Activated CD4-positive, alpha-beta T cell treated with anti-CD3 and anti-CD28 coated beads, Interleukin-10, Interleukin-2, amounts not matched to agents 100 ng/mL and 50 ng/mL, durations not matched to agents 16 hours and 8 hours (primary cell): ENCODE data around the gene TTC3.
"Not testable (repeated sequence)": the region's sequence is repeated elsewhere in the genome, so short reads cannot be mapped to it uniquely, and the experiment has no call there.

Source experiments
- DNase-seq: peaks from one replicate; pipeline ENCODE4 v3.0.0-alpha.2; 2020

TTC3 gene

DNA sequence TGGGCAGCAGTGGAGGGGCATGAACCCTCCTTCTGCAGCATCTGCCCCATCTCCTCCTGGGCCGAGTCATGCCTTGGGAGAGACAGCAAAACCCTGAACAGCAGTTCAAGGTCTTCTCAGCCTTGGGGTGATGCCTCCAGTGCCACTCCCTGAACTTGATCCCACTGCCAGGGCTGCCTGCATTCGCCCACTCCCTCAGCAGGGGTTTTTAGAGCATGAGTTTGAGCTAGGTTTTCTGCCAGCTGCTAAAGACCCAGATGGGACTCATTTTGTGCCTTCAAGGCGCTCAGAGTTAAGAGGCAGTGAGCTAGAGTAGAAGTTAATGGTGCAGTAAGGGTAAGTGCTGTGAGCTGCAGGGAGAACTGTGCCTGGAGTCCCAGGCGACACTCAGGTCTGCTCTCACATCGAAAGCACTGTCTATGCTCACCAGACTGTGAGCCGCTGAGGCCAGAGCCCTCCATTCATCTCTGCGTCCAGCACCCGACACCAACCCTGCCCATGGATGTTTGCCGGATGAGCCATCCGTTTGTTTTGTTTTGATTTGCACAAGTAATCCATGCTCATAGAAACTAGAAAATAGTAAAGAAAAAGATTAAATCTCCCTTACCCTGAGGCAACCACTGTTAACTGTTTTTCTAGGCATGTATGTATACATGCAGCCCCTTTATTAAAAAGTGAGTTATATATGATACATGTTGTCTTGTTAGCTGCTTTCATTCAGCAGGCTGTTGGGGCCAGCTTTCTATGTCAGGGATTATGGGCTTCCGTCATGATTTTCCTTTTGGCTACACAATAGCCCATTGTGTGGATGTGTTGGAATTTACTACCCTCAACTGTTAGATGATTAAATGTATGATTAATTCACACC, 126.2 kb downstream of the TTC3 start:
- DNase-seq: no peak

DNA sequence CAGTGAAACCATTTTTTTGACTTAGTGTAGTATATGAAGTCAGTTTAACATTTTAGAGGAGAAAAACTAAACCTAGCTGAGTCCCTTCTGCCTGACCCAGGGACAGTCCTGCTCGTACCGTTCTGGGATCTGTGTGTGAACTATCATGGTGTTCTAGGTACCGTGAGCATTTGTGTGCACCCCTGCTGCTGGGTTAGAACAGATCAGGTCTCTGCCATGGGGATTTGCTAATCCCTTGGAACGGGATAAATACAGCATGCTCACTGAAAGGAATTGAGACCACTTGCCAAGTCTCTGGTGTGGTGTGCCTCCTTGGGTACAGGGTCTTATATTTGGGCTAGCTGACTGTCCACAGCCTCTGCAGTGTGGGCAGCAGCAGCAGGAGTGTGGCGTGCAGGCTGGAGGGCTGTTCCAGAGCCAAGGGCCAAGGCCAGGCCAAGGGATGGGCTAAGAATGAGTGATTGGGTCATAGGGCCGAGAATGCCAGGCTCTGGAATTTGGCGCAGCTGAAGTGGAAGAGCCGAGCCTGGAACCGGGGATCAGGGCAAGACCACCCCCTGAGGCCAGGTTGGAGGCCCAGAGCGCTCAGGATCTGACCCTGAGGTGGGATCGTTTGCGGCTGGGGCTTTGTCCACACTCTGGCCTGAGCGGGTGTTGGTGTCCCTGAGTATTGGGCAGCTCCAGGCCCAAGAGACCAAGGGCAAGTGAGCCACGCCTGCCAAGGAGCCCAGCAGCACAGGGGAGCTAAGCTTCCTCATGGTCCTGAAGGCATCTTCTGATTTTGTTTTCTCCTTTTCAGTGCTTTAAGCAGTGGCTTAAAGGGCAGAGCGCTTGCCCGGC, 127.8 kb downstream of the TTC3 start:
- DNase-seq: no peak

DNA sequence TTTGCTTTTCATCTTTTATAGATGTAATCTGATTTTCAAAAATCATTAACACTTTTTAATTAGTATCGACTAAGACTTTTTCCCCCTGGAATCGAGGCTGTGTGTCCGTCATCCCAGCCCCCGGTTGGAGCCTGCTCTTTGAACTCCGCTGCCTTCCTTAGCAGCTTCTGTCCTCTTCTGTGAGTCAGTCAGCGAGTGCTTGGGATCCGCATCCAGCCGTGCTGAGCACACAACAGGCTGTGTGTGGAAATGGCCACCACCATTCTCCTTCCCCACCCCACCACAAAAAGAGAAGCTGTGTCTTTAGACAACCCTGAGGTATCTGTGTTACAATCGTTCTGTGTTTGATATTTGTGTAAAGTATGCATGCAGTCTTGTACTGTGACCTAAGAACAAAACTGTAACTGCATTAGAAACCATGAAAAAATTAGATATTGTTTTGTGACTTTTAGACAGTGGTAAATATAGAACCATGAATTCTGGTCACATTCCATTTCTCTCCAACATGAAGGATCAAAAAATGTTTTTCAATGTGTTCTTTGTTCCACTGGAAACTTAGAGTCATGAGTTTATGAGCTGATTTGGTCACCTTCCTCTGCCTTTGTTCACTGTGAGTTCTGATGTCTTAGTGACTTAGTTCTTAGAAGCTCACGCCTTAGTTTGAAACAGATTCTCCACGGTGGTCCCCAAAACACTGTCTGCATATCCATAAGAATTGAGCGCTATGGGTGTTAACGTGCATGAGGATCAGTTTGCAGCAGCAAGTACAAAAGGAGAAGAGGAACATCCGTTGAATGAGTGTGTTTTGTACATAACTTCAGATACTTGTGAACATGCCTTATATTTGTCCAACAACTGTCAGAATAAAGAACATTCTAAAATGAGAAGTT, 129.4 kb downstream of the TTC3 start:
- no peak for DNase-seq

DNA sequence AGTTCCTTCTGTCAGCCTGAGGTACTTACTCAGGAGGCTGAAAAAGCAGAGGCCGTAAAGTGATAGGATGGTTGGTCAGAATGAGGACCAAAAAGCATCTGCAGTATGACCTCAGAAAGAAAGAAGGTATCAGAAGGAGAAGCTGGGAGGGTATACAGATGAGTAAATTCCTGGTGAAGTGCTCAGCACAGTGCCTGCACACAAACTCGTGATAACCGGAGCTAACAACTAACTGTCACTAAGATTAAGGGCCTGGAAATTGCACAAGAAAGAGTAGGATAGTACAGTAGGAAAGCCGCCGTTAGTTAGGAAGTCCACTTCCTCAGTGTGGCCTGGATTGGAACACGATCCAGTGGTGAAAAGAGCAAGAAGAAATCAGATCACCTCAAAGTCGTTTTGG, 131.5 kb downstream of the TTC3 start:
- no peak for DNase-seq

DNA sequence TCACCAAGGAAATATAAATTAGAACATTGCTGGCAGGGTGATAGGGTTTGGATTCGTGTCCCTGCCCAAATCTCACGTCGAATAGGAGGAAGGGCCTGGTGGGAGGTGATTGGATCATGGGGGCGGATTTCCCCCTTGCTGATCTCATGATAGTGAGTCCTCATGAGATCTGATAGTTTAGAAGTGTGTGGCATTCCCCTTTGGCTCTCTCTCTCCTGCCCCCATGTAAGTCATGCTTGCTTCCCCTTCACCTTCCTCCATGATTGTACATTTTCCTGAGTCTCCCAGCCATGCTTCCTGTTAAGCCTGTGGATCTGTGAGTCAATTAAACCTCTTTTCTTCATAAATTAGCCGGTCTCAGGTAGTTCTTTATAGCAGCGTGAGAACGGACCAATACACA, 133.4 kb downstream of the TTC3 start:
- no peak for DNase-seq

DNA sequence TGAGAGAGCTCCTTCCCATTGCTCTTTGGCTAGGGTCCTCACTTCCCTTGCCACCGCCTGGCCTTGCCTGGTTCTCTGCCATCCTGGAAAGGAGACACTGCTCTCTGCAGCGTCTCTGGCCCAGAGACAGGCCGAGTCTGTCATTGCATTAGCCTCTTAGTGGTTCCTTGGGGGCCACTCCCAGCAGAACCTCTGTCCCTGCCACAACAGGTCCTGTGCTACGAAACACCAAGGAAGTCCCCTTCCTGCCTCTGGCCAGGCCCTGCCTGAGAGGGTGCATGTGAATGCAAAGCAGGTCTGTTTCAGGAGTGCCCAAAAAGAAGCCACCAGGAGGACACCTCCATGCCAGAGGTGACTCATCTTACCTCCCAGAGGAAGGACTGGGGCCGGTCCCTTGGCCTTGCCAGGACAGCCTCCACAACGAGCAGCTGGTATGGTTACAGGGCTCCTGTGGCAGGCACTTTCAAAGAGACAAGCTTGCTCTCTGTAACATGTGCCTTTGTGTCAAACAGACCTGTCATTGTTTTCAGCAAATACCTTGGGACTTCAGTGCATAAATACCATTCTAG, 134.5 kb downstream of the TTC3 start:
- DNase-seq: peak; percentile 20

DNA sequence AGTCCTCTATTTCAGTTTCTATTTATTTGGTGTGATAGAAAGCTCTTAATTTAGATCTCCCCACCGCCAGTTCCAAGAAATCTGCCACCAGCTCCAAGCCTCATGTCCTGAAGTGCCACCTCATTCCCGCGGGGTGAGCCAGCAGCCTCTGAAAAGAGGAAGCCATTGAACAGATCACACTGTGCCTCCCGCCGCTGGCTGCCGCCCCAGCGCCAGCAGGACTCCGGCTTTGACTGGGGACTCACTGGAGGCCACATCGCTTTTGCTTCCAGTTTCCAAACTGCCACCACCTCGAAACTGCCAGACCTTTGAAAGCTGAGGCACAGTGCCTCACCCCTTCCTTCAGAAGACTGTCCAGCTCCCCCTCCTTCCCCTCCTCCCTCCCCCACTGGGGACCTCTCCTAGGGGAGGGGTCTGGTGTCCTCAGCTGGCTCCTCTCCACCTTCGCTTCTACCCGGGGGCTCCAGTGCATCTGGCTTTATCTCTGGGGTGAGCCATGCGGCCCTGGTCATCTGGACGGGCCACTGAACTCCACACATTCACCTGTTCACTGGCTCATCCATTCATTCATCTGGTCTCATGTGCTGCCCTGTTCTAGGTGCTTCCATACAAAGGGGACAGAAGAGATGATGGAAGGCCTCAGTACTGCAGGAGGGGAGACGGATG, 135.1 kb downstream of the TTC3 start:
- peak; percentile 49 for DNase-seq

DNA sequence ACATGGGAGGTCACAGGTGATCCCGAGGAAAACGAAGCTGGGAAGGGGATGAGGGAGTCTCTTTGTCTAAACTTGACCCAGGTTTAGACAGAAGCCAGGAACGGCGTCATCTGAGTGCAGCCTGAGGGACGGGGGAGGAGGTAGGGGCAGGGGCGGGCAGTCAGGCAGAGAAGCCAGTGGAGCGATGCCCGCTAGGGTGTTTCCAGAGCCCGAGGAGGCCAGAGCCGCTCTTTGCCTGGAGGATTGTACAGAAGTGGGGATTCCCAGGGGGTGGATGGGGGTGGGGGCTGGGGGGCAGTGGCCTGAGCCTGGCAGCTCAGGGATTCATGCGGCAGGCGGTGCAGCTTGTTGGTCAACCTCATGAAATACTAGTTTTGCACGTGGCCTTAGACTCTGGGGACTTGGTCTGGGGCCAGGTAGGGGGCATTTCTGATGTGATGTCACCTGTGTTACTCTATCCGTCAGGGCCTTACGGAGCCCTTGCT, 135.7 kb downstream of the TTC3 start:
- DNase-seq: no peak

DNA sequence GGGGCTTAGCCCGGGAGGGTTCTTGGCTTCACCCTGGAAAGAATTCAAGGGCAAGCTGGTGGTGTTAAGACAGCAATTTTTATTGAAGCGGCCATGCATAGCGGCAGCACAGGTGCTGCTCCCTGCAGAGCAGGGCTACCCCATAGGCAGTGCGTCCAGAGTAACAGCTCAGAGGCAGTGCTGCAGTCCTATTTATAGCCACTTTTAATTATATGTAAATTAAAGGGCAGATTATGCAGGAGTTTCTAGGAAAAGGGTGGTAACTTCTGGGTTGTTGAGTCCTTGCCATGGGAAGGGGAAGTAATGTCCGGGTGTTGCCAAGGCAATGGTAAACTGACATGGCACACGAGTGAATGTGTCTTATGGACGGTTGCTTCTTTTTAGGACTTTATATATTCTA, 137.1 kb downstream of the TTC3 start:
- DNase-seq: no peak

DNA sequence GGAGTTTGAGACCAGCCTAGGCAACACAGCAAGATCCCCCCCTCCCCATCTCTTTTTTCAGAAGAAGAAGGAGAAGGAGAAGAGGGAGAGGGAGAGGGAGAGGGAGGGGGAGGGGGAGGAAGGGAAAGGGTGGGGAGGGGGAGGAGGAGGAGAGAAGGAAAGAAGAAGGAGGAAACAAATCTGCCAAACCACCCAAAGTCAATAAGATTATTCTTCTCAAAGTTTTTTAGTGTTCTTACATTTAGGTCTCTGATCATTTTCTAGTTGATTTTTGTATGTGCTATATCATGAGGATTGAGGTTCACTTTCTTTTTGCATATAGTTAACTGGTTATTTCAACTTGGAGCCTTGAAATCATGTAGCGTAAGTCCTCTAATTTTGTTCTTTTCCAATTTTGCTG, 137.7 kb downstream of the TTC3 start:
- DNase-seq: no peak

DNA sequence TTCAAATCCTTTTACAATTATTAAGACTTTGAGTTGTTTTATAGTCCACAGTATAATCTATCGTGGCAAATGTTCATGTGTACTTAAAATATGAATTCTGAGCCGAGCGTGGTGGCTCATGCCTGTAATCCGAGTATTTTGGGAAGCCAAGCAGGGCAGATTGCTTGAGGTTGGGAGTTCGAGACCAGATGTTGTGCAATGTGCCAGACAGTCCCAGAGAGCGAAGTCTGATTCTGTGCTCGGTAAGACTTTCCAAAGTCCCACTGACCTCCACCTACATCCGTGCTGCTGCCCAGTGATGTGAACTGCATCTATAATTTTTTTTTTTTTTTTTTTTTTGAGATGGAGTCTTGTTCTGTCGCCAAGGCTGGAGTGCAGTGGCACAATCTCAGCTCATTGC, 141.9 kb downstream of the TTC3 start:
- no peak for DNase-seq

DNA sequence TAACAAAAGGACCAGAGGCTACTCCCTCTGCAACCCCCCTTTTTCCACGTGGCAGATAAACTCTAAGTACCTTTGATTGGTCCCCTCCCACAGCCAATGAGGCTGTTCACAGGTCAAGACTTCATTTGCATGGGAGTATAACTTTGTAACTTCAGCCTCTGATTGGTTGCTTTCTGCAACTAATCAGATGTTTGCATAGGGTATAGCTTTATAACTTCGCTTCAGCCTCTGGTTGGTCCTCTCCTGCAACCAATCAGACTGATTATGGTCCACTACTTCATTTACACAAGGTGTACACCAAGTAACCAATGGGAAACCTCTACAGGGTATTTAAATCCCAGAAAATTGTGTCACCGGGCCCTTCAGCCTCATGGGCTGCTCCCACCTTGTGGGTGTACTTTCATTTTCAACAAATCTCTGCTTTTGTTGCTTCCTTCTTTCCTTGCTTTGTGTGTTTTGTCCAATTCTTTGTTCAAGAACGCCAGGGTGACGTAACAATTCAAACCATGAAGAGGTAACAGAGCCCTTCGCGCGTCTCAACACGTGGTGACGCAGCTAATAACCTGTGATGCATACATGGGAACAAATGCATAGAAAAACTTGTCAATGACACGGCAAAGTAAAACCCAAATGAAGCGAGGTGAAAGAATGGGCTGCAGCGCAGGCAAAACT, 146.8 kb downstream of the TTC3 start:
- no peak for DNase-seq

DNA sequence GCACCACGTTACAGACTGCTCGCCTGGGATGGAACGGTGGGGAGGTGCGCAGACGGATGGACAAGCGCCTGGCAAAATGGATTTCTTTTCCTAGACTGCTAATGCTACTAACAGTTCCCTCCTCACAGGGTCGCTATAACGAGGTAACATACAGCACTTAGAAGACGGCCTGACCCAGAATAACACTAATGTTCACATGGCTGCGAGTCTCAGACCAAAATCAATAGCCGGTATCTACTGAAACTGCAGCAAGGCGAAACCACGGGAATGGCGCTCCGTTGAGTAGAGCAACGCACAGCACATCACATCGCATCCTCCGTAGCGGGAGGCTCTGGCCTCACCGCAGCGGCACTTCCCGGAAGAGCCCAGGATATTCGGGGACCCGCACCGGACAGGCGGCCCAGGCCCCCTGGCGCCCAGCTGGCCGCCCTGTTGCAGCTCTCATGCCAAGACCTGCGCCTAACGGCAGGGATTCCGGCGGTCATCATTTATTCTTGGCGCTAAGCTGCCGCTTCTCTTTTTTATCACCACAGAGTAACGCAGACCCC, 147.5 kb downstream of the TTC3 start:
- peak; percentile 60 for DNase-seq

DNA sequence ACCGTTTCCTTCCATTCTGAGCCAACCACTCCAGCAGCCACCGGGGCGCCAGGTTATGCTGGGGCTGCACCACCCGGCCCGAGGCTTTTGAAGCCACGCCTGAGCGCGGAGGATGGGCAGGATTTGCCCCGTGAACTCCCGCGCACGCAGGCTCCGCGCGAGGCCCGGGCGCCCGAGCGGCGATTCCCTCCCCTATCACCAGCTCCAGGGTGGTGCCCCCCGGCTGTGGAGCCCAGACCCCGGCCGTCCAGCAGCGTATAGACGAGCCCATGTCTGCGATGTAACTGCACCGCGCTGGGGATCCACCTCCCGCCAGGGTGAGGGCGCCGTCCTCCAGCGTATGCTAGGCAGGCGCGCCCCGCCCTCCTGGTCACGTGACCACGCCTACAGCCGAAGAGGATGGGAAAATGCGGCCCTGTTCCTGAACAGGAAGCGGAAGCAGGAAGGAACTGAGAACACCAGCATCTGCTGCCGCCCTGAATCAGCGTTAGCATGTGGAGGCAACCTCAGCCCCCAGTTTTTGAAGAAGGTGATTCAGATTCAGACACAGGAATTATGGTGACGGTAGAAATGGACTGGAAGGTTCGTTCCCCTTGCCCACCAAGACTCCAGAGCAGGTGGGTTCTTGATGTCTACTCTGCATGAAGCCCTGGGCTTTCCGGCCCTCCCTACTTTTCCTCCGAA, 148.1 kb downstream of the TTC3 start:
- DNase-seq: peak; percentile 96

DNA sequence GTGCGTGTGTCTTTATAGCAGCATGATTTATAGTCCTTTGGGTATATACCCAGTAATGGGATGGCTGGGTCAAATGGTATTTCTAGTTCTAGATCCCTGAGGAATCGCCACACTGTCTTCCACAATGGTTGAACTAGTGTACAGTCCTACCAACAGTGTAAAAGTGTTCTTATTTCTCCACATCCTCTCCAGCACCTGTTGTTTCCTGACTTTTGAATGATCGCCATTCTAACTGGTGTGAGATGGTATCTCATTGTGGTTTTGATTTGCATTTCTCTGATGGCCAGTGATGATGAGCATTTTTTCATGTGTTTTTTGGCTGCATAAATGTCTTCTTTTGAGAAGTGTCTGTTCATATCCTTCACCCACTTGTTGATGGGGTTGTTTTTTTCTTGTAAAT, 149.2 kb downstream of the TTC3 start:
- not testable (repeated sequence) for DNase-seq

DNA sequence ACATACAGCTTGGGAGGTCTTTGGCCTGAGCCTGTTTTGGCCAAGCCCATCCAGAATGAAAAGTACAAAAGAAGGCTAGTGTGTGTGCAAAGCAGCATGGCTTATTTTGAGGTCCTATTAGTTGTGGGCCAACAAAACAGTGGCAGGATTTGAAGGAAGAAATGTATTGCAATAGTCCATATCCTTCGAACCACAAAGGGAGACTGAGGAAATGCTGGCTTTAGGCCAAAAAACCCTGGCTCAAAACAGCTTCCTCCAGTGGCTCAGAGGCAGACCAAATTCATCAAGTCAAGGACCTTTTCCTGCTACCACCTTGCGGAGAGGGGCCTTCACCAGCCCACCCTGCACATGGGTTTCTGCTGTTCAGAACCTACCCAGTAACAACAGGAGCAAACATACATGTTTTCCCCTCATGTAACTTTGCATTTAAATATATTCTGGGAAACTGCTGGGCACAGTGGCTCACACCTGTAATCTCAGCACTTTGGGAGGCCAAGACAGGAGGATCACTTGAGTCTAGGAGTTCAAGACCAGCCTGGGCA, 150.8 kb downstream of the TTC3 start:
- no peak for DNase-seq

DNA sequence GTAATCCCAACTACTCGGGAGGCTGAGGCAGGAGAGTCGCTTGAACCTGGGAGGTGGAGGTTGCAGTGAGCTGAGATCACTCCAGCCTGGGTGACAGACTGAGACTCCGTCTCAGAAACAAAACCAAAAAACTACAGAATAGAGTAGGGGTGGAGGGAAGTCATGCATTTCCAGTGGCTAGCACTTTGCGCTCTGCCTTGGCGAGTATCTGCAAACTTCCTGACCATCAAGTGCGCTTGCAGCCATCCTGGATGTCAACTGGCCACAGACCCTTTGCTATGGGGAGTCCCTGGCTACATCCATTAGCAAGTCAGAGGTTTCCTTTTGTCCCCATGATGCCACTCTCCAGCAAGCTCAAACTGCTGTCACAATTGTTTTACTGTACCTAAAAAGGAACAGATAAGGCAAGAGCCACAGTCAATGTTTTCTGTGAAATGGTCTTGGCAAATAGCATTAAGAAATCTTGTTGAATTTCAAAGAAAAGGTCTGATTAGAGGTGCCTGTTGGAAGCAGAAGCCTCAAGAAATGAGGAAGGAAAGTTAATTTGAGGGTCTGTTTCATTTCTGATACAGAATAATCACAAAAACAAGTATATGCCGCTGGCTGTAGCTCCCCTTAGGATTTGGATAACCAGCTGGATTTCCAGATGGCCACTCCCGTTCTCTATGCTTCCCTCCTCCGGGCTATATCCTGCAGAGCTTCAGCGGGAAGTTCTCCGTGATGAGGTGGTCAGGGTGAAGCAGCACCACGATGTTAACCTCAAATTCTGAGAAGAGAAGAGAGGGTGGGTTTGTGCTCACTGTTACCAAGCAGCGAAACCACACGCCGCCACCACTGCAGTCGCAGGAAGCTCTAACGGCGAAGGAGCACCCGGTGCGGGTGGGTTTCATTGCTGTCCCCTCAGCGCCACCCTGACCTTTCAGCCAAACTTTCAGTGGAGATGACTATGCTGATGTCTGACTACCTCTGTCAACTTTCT, 152.1 kb downstream of the TTC3 start:
- DNase-seq: peak; percentile 63

DNA sequence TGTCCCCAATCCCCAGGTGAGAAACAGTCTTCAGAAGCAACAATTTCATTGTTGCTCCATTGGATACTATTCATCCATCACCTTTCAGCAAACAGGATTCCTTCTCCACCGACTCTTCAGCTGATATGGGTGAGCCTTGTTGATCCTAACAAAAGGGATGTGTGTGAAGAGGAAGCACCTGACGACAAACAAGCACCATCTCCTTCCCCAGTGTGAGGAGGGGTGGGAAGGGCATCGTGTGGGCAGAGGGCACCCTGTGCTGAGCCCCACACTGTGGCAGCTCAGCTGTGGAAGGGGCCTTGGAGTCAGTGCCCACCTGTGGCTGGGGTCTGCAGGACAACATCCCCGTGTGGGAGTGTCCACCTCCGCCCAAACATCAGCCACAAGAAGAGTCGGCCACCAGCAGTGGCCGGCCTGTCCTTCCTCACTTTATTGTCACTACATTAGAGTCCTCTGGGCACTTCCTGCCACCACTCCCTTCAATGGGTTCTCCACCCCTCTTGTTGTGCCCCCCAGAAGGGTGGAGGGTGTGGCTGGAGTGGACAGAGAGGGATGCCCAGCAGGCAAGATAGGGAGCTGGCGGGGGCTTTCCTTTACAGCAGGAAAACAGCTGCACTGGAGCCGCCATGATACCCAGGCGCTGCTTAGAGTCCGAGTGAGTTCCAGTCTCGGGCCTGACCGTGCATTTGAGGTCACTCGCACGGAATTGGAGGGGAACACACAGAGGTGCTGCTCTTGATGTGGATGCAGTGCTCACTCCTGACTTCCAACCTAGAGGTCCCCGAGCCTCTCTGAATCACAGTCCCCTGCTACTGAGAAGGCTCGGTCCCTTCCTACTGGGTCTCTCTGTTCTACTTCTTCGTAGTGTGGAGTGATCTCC, 153.2 kb downstream of the TTC3 start:
- no peak for DNase-seq
